ENCODE measurements around the gene ASPG. TPM values are rescaled to one million over a fixed set of nuclear protein-coding genes. Genes with fewer than 3 reads are reported as not detected.

The ASPG gene
- total and polyA plus RNA-seq, 2 experiments from 2014 or later, result not detected

DNA sequence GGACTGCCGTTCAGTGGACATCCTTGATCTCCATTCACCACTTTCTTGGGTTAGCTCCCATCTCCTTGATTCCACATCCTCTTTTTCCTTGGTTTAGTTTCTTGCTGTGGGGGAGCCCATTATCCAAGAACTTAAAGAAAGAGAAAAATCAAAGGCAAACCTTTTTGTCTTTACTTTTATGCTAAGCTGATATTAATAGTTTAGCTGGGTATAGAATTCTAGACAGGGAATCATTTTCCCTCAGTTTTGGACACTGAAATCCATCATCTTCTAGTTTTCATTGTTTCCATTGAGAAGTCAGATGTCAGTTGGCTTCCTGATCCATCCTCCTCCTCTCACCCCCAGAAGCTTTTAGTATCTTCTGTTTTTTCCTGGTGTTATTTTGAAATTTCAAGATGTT, 44.1 kb downstream of the ASPG start:
- no peaks in the 10 kb centered on the region for H3K9me2 ChIP-seq (ENCODE audit: insufficient read depth)
- in situ Hi-C loops (cut with MboI), result no loop called here
- H3K27ac ChIP-seq, result no peak overlapping the region
- H3K79me2 ChIP-seq (ENCODE audit: insufficient read depth), result no peaks in the 10 kb centered on the region
- no peaks in the 10 kb centered on the region for H3K9me3 ChIP-seq (ENCODE audit: low read depth)
- no peaks in the 10 kb centered on the region for H3K36me3 ChIP-seq (ENCODE audit: low read depth)
- no peak overlapping the region for H3K4me3 ChIP-seq
- DNase-seq, result no peak
- H3K4me1 ChIP-seq (ENCODE audit: insufficient read depth), result no peaks in the 10 kb centered on the region
- no peak overlapping the region for H3K9ac ChIP-seq
- TF ChIP-seq EZH2phosphoT487 (IDR thresholded peaks at IDR 0.05; ENCODE audit: insufficient read depth, low read depth) (no peak), EZH2 (IDR thresholded peaks at IDR 0.05; ENCODE audit: insufficient read depth, poor library complexity, severe bottlenecking) (no peak)
- WGBS, 2 experiments (ENCODE audit: low coverage in 1 of 2, low lambda C conversion rate in 2 of 2, missing lambda C conversion rate in 2 of 2), result 40 to 52% methylated on average over 1 of the region's 1 CpG
- no peaks in the 10 kb centered on the region for H4K20me1 ChIP-seq (ENCODE audit: insufficient read depth)
- H3K27me3 ChIP-seq (replicated peaks; ENCODE audit: insufficient read depth), result no peaks in the 10 kb centered on the region; the same call in 1 of the 2 replicates
- no peak overlapping the region for H2AFZ ChIP-seq
- no peak overlapping the region for H3K4me2 ChIP-seq (ENCODE audit: unreplicated experiment)
- H3F3A ChIP-seq (ENCODE audit: insufficient read depth), result no peaks in the 10 kb centered on the region

GRCh38 chr14:104130974-104131651, 45.6 kb downstream of the ASPG start:
- no peak overlapping the region for H3K4me2 ChIP-seq (ENCODE audit: unreplicated experiment)
- H2AFZ ChIP-seq, result no peak overlapping the region
- no peaks in the 10 kb centered on the region for H3K9me3 ChIP-seq (ENCODE audit: low read depth)
- H3K79me2 ChIP-seq (ENCODE audit: insufficient read depth), result no peaks in the 10 kb centered on the region
- H3F3A ChIP-seq (ENCODE audit: insufficient read depth), result no peaks in the 10 kb centered on the region
- H3K27ac ChIP-seq, result no peak overlapping the region
- no peaks in the 10 kb centered on the region for H4K20me1 ChIP-seq (ENCODE audit: insufficient read depth)
- in situ Hi-C loops (cut with MboI), result loop anchor here (10.0 kb wide), 2 partner anchors 434 to 514 kb away; no protein-coding TSS in a partner anchor
- DNase-seq, result peak; percentile 63
- H3K9me2 ChIP-seq (ENCODE audit: insufficient read depth), result no peaks in the 10 kb centered on the region
- no peaks in the 10 kb centered on the region for H3K4me1 ChIP-seq (ENCODE audit: insufficient read depth)
- H3K36me3 ChIP-seq (ENCODE audit: low read depth), result no peaks in the 10 kb centered on the region
- no peak for TF ChIP-seq EZH2phosphoT487 (IDR thresholded peaks at IDR 0.05; ENCODE audit: insufficient read depth, low read depth)
- no peak for TF ChIP-seq EZH2 (IDR thresholded peaks at IDR 0.05; ENCODE audit: insufficient read depth, poor library complexity, severe bottlenecking)
- no peaks in the 10 kb centered on the region; the same call in 1 of the 2 replicates for H3K27me3 ChIP-seq (replicated peaks; ENCODE audit: insufficient read depth)
- WGBS, 2 experiments (ENCODE audit: low coverage in 1 of 2, low lambda C conversion rate in 2 of 2, missing lambda C conversion rate in 2 of 2), result 6 to 14% methylated on average over 11 of the region's 11 CpGs
- H3K9ac ChIP-seq, result no peak overlapping the region
- no peak overlapping the region for H3K4me3 ChIP-seq

- no peaks in the 10 kb centered on the region for H3F3A ChIP-seq (ENCODE audit: insufficient read depth)
- no peaks in the 10 kb centered on the region for H3K9me3 ChIP-seq (ENCODE audit: low read depth)
- no peak overlapping the region for H2AFZ ChIP-seq
- TF ChIP-seq EZH2phosphoT487 (IDR thresholded peaks at IDR 0.05; ENCODE audit: insufficient read depth, low read depth) (no peak), EZH2 (IDR thresholded peaks at IDR 0.05; ENCODE audit: insufficient read depth, poor library complexity, severe bottlenecking) (no peak)
- H3K4me3 ChIP-seq, result no peak overlapping the region
- no peaks in the 10 kb centered on the region for H3K4me1 ChIP-seq (ENCODE audit: insufficient read depth)
- in situ Hi-C loops (cut with MboI), result loop anchor here (10.0 kb wide), 2 partner anchors 433 to 513 kb away; no protein-coding TSS in a partner anchor
- H3K9me2 ChIP-seq (ENCODE audit: insufficient read depth), result no peaks in the 10 kb centered on the region
- H3K36me3 ChIP-seq (ENCODE audit: low read depth), result no peaks in the 10 kb centered on the region
- no peaks in the 10 kb centered on the region for H3K79me2 ChIP-seq (ENCODE audit: insufficient read depth)
- DNase-seq, result no peak
- no peak overlapping the region for H3K9ac ChIP-seq
- H3K27ac ChIP-seq, result no peak overlapping the region
- H4K20me1 ChIP-seq (ENCODE audit: insufficient read depth), result no peaks in the 10 kb centered on the region
- no peak overlapping the region for H3K4me2 ChIP-seq (ENCODE audit: unreplicated experiment)
- WGBS, 2 experiments (ENCODE audit: low coverage in 1 of 2, low lambda C conversion rate in 2 of 2, missing lambda C conversion rate in 2 of 2), result 41 to 44% methylated on average over 22 to 23 of the region's 23 CpGs
- H3K27me3 ChIP-seq (replicated peaks; ENCODE audit: insufficient read depth), result peaks cover 8% of the 10 kb centered on the region; the same call in 1 of the 2 replicates
Measured at GRCh38 chr14:104131968-104132732, 46.6 kb downstream of the ASPG start.

DNA sequence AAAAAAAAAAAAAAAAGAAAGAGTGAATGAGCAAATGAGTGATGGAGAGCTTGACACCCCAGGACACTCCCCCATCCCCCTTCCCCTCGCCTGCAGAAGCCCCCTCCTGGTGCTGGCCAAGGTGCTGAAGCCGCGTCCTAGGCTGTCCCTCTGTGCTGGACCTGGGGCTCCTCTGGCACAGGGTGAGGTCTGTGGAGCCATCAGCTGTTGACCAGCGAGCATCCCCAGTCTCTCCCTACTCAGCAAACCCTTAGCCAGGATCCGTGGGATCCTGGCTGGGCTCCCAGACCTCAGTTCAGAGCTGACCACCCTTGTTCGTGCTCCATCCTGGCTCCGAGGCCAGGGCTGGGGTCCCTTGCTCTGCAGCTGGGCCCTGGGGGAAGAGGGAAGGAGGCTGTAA, 47.5 kb downstream of the ASPG start:
- peaks cover 10% of the 10 kb centered on the region; the same call in 1 of the 2 replicates for H3K27me3 ChIP-seq (replicated peaks; ENCODE audit: insufficient read depth)
- H3K79me2 ChIP-seq (ENCODE audit: insufficient read depth), result no peaks in the 10 kb centered on the region
- H3F3A ChIP-seq (ENCODE audit: insufficient read depth), result no peaks in the 10 kb centered on the region
- H3K4me1 ChIP-seq (ENCODE audit: insufficient read depth), result no peaks in the 10 kb centered on the region
- WGBS, 2 experiments (ENCODE audit: low coverage in 1 of 2, low lambda C conversion rate in 2 of 2, missing lambda C conversion rate in 2 of 2), result 13 to 15% methylated on average over 7 of the region's 7 CpGs
- no peak overlapping the region for H2AFZ ChIP-seq
- no peak overlapping the region for H3K4me2 ChIP-seq (ENCODE audit: unreplicated experiment)
- no peaks in the 10 kb centered on the region for H3K9me2 ChIP-seq (ENCODE audit: insufficient read depth)
- H3K36me3 ChIP-seq (ENCODE audit: low read depth), result no peaks in the 10 kb centered on the region
- in situ Hi-C loops (cut with MboI), result loop anchor here (10.0 kb wide), 2 partner anchors 432 to 512 kb away; no protein-coding TSS in a partner anchor
- no peaks in the 10 kb centered on the region for H3K9me3 ChIP-seq (ENCODE audit: low read depth)
- TF ChIP-seq EZH2 (IDR thresholded peaks at IDR 0.05; ENCODE audit: insufficient read depth, poor library complexity, severe bottlenecking), result no peak
- TF ChIP-seq EZH2phosphoT487 (IDR thresholded peaks at IDR 0.05; ENCODE audit: insufficient read depth, low read depth), result no peak
- H4K20me1 ChIP-seq (ENCODE audit: insufficient read depth), result no peaks in the 10 kb centered on the region
- no peak overlapping the region for H3K9ac ChIP-seq
- H3K27ac ChIP-seq, result no peak overlapping the region
- H3K4me3 ChIP-seq, result no peak overlapping the region
- no peak for DNase-seq

Measured in GM23248 (cell line).